ENCODE measurements around the gene NR3C2. TPM values are rescaled to one million over a fixed set of nuclear protein-coding genes. Genes with fewer than 3 reads are reported as not detected.

Gene NR3C2
- total RNA-seq, 1 experiment from 2014 or later = 2.8 TPM

DNA sequence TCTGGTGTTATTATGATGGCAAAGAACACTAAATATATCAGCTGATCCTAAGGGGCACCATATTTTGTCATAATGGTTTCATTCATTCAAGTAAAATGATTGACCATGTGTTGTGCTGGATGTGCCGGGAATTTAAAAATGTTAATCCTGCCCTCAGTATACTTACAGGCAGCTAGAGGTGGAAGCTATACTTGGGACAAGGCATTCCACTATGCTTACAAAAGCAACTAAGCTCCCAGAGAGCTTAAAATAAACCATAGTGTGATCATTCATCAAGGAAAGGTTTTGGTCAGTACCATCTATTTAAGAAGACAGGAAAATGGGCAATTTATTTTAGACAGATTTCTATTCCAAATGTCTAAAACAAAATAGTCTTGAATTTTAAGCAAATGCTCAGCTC lies 46.4 kb downstream of the NR3C2 start:
- TF ChIP-seq, protein P1, sequence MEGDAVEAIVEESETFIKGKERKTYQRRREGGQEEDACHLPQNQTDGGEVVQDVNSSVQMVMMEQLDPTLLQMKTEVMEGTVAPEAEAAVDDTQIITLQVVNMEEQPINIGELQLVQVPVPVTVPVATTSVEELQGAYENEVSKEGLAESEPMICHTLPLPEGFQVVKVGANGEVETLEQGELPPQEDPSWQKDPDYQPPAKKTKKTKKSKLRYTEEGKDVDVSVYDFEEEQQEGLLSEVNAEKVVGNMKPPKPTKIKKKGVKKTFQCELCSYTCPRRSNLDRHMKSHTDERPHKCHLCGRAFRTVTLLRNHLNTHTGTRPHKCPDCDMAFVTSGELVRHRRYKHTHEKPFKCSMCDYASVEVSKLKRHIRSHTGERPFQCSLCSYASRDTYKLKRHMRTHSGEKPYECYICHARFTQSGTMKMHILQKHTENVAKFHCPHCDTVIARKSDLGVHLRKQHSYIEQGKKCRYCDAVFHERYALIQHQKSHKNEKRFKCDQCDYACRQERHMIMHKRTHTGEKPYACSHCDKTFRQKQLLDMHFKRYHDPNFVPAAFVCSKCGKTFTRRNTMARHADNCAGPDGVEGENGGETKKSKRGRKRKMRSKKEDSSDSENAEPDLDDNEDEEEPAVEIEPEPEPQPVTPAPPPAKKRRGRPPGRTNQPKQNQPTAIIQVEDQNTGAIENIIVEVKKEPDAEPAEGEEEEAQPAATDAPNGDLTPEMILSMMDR (conservative IDR thresholded peaks at IDR 0.05; ENCODE audit: low read depth, low read length) = no peak
- TF ChIP-seq EZH2 (IDR thresholded peaks at IDR 0.05; ENCODE audit: low read length, unreplicated experiment) (no peak), EZH2phosphoT487 (IDR thresholded peaks at IDR 0.05; ENCODE audit: borderline replicate concordance, low read length) (no peak)
- ATAC-seq = no peak
- POLR2A ChIA-PET (ENCODE audit: unreplicated experiment) = no interaction called here
- intact Hi-C loops (cut with micrococcal nuclease) = no loop called here
- no peaks in the 10 kb centered on the region for H3K27me3 ChIP-seq (ENCODE audit: low read length)
- DNase-seq = no peak
- H3K4me1 ChIP-seq (ENCODE audit: insufficient read depth, low read length) = no peaks in the 10 kb centered on the region
- no peak overlapping the region for H3K9ac ChIP-seq (ENCODE audit: low read length)
- no peaks in the 10 kb centered on the region for H3K9me3 ChIP-seq (ENCODE audit: low read length)
- H3F3A ChIP-seq (ENCODE audit: low read length, unreplicated experiment) = no peaks in the 10 kb centered on the region
- no peaks in the 10 kb centered on the region for H4K20me1 ChIP-seq (ENCODE audit: low read length)
- H3K27ac ChIP-seq (ENCODE audit: low read length) = no peak overlapping the region
- H3K4me2 ChIP-seq (ENCODE audit: low read length) = no peak overlapping the region
- CTCF ChIA-PET = no interaction called here
- no peaks in the 10 kb centered on the region for H3K9me2 ChIP-seq (replicated peaks; ENCODE audit: low read length)
- no peaks in the 10 kb centered on the region for H3K79me2 ChIP-seq (ENCODE audit: low read length)
- no TSS peak for BruUV-seq (replicated peaks)
- no peaks in the 10 kb centered on the region for H3K36me3 ChIP-seq (ENCODE audit: low read depth, low read length)
- no peak overlapping the region for H2AFZ ChIP-seq (ENCODE audit: low read length)
- no peak overlapping the region for H3K4me3 ChIP-seq (ENCODE audit: low read length)

DNA sequence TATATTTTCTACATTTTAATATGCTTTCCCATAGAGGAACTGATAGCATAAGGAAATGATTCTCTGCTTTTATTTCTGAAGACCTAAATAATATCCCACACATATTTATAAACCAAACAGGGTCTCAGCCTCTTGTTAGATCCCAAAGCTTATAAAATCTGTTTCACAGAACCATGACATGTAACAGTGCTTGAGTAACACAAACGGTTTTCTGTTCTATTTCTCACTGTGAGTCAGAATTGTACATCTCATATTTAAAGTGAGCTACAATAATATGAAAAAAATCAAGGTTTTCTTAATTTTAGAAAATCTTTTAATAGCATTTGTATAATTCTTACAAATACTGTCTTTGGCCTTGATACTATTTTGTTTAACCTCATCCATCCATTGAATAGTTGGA lies 51.2 kb downstream of the NR3C2 start:
- no TSS peak for BruUV-seq (replicated peaks)
- Histone ChIP-seq H3K9me2 (replicated peaks; ENCODE audit: low read length) (no peaks in the 10 kb centered on the region), H3K27ac (ENCODE audit: low read length) (no peak overlapping the region), H4K20me1 (ENCODE audit: low read length) (no peaks in the 10 kb centered on the region), H3K4me1 (ENCODE audit: insufficient read depth, low read length) (no peaks in the 10 kb centered on the region), H2AFZ (ENCODE audit: low read length) (no peak overlapping the region), H3F3A (ENCODE audit: low read length, unreplicated experiment) (no peaks in the 10 kb centered on the region), H3K27me3 (ENCODE audit: low read length) (no peaks in the 10 kb centered on the region), H3K4me3 (ENCODE audit: low read length) (no peak overlapping the region), H3K4me2 (ENCODE audit: low read length) (no peak overlapping the region), H3K9ac (ENCODE audit: low read length) (no peak overlapping the region), H3K36me3 (ENCODE audit: low read depth, low read length) (no peaks in the 10 kb centered on the region), H3K9me3 (ENCODE audit: low read length) (no peaks in the 10 kb centered on the region), H3K79me2 (ENCODE audit: low read length) (no peaks in the 10 kb centered on the region)
- ATAC-seq (no peak), DNase-seq (no peak)
- intact Hi-C loops (cut with micrococcal nuclease) = no loop called here
- TF ChIP-seq EZH2phosphoT487 (IDR thresholded peaks at IDR 0.05; ENCODE audit: borderline replicate concordance, low read length) (no peak), EZH2 (IDR thresholded peaks at IDR 0.05; ENCODE audit: low read length, unreplicated experiment) (no peak)
- TF ChIP-seq, protein P1 (conservative IDR thresholded peaks at IDR 0.05; ENCODE audit: low read depth, low read length) = no peak
- ChIA-PET POLR2A (ENCODE audit: unreplicated experiment) (no interaction called here), CTCF (no interaction called here)

DNA sequence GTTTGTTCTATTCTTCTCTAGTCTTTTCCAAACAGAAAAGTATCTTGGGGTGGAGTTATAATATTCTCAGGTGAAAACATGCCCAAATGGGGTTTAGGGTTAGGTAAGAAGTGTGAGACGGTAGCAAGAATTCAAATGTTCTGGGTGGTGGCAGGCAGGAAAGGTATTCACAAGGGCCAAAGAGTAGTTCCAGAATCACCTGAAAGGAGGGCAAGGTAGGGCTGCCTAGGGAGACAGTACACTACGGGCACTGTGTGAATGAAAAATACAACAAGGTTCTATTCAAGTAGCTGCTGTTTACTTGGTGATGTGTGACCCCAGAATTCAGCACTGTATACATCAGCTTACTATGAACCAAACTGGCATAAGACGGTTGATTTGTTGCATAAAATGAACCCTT lies 51.9 kb downstream of the NR3C2 start:
- CTCF ChIA-PET = no interaction called here
- Histone ChIP-seq H3K27ac (ENCODE audit: low read length) (no peak overlapping the region), H3K9ac (ENCODE audit: low read length) (no peak overlapping the region), H3K27me3 (ENCODE audit: low read length) (no peaks in the 10 kb centered on the region), H3F3A (ENCODE audit: low read length, unreplicated experiment) (no peaks in the 10 kb centered on the region), H3K9me2 (replicated peaks; ENCODE audit: low read length) (no peaks in the 10 kb centered on the region), H3K36me3 (ENCODE audit: low read depth, low read length) (no peaks in the 10 kb centered on the region), H3K4me2 (ENCODE audit: low read length) (no peak overlapping the region), H3K79me2 (ENCODE audit: low read length) (no peaks in the 10 kb centered on the region), H2AFZ (ENCODE audit: low read length) (no peak overlapping the region), H3K9me3 (ENCODE audit: low read length) (no peaks in the 10 kb centered on the region), H3K4me3 (ENCODE audit: low read length) (no peak overlapping the region), H4K20me1 (ENCODE audit: low read length) (no peaks in the 10 kb centered on the region), H3K4me1 (ENCODE audit: insufficient read depth, low read length) (no peaks in the 10 kb centered on the region)
- POLR2A ChIA-PET (ENCODE audit: unreplicated experiment) = no interaction called here
- intact Hi-C loops (cut with micrococcal nuclease) = no loop called here
- ATAC-seq (no peak), DNase-seq (no peak)
- BruUV-seq (replicated peaks) = no TSS peak
- TF ChIP-seq, protein P1 (conservative IDR thresholded peaks at IDR 0.05; ENCODE audit: low read depth, low read length) = no peak
